ENCODE measurements around the gene CLCF1. TPM values are rescaled to one million over a fixed set of nuclear protein-coding genes. Genes with fewer than 3 reads are reported as not detected.

The CLCF1 gene
- total RNA-seq, 1 donor = 6.9 TPM

DNA sequence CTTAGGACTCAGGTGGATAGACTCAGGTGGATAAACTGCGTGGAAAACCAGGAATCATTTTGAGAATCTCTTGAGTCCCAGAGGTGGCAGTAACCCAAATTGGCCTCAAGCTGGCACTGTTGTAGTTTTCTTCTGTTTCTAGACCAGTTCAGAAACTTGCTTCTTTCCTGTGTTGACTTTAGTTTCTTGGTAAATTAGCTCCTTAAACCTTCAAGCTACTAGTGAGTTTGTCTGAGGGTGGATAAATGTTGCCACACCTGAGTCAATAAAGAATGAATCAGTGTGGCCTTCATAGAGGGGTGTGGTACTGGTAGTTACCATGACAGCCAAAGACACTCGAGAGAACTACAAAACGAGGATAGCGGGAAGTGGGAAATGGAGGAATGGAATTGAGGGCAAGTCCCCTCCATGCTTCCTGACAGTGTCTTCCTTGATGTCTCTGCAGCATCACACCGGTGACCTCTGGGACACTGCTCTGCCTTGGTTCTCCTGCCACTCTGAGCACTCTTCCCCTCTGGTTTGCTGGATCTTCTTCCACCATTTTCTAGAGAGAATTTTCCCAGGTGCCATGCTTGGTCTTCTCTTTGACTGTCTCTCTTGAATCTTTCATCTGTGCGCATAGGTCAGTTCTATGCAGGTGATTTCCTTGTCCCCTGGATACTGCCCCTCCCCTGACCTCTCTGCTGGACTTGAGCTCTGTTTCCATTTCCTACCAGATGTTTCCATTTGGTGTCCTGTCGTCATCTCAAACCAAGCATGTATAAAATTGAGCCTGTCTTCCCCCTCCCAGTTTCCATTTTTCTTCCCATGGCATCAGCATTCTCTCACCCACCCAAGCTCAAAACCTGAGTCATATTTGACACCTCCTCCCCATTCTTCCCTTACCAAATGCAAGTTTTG lies 27.2 kb downstream of the CLCF1 start:
- H3K27me3 ChIP-seq (ENCODE audit: insufficient read depth, low read length) = no peaks in the 10 kb centered on the region
- TF ChIP-seq, protein P1, sequence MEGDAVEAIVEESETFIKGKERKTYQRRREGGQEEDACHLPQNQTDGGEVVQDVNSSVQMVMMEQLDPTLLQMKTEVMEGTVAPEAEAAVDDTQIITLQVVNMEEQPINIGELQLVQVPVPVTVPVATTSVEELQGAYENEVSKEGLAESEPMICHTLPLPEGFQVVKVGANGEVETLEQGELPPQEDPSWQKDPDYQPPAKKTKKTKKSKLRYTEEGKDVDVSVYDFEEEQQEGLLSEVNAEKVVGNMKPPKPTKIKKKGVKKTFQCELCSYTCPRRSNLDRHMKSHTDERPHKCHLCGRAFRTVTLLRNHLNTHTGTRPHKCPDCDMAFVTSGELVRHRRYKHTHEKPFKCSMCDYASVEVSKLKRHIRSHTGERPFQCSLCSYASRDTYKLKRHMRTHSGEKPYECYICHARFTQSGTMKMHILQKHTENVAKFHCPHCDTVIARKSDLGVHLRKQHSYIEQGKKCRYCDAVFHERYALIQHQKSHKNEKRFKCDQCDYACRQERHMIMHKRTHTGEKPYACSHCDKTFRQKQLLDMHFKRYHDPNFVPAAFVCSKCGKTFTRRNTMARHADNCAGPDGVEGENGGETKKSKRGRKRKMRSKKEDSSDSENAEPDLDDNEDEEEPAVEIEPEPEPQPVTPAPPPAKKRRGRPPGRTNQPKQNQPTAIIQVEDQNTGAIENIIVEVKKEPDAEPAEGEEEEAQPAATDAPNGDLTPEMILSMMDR (IDR thresholded peaks at IDR 0.05; ENCODE audit: extremely low read depth, low read depth, low read length) = peak; percentile 90
- peaks cover 2% of the 10 kb centered on the region for H3K79me2 ChIP-seq (ENCODE audit: insufficient read depth, low read length)
- H3K4me1 ChIP-seq (ENCODE audit: insufficient read depth, low read length) = peaks cover 31% of the 10 kb centered on the region
- no peaks in the 10 kb centered on the region for H3K36me3 ChIP-seq (ENCODE audit: insufficient read depth, low read length)
- peak overlapping the region; percentile 53 for H3K27ac ChIP-seq (ENCODE audit: low read depth, low read length)
- H3K9me3 ChIP-seq (ENCODE audit: low read depth, low read length) = no peaks in the 10 kb centered on the region
- peaks cover 3% of the 10 kb centered on the region for H4K20me1 ChIP-seq (ENCODE audit: insufficient read depth, low read length)
- H2AFZ ChIP-seq (ENCODE audit: low read length) = no peak overlapping the region
- DNase-seq (ENCODE audit: insufficient read length, low spot score, missing footprints) = peak; percentile 63
- no peak overlapping the region for H3K4me3 ChIP-seq (ENCODE audit: insufficient read depth, low read length)
- no peak overlapping the region for H3K4me2 ChIP-seq (ENCODE audit: insufficient read depth, low read length)

DNA sequence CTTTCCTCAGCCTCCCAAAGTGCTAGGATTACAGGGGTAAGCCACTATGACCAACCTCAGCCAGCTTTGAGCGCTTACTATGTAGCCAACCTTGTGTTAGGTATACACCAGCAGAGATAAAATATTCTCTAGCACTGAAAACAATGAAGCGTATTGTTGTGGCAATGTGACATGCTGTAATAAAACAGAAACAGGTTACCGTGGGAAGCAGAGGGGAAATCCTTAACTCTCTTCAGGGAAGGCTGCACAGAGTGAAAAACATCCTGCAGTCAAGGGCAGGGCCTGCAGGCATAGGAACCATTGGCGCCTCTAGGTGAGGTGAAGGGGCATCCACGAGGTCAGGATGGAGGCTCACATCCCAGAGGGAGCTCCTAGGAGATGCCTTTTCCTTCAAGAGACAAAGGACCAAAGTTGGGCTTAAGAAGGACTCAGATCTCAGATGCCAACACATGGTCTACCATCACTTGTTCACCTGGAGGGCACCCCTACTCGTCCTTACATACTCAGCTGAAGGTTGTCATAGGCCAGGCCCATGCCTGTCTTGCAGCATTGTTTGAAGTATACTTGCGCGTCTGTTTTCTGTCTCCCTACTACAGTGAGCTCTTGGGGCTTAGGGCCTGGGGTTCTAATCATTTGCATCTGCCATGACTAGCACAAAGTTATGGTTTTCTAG lies 28.0 kb downstream of the CLCF1 start:
- Histone ChIP-seq H4K20me1 (ENCODE audit: insufficient read depth, low read length) (peaks cover 3% of the 10 kb centered on the region), H3K27ac (ENCODE audit: low read depth, low read length) (no peak overlapping the region), H3K79me2 (ENCODE audit: insufficient read depth, low read length) (no peaks in the 10 kb centered on the region), H3K27me3 (ENCODE audit: insufficient read depth, low read length) (no peaks in the 10 kb centered on the region), H3K9me3 (ENCODE audit: low read depth, low read length) (no peaks in the 10 kb centered on the region), H3K36me3 (ENCODE audit: insufficient read depth, low read length) (no peaks in the 10 kb centered on the region), H3K4me2 (ENCODE audit: insufficient read depth, low read length) (no peak overlapping the region), H3K4me1 (ENCODE audit: insufficient read depth, low read length) (peaks cover 28% of the 10 kb centered on the region), H3K4me3 (ENCODE audit: insufficient read depth, low read length) (no peak overlapping the region), H2AFZ (ENCODE audit: low read length) (no peak overlapping the region)
- DNase-seq (ENCODE audit: insufficient read length, low spot score, missing footprints) = no peak
- TF ChIP-seq, protein P1 (IDR thresholded peaks at IDR 0.05; ENCODE audit: extremely low read depth, low read depth, low read length) = no peak

DNA sequence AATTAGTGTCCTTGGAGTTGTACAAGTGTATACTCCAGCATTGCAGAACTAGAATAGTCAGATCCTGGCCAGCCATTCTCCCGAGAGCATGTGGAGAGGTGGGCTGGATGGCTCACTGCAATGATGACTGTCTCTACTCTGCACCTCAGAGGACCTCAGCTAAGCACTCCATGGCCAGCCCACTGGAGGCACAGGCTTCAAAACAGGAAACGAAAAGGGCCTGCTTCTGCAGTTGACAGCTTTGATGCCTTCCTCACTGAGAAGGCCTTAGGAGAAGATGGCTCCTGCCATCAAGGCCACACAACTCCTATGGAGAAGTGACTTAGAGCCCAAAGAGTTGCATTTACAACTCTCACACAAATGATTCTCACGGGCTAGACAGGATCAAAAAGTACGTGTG lies 29.1 kb downstream of the CLCF1 start:
- H3K79me2 ChIP-seq (ENCODE audit: insufficient read depth, low read length) = no peaks in the 10 kb centered on the region
- no peaks in the 10 kb centered on the region for H3K36me3 ChIP-seq (ENCODE audit: insufficient read depth, low read length)
- no peaks in the 10 kb centered on the region for H3K9me3 ChIP-seq (ENCODE audit: low read depth, low read length)
- H3K4me1 ChIP-seq (ENCODE audit: insufficient read depth, low read length) = peaks cover 23% of the 10 kb centered on the region
- TF ChIP-seq, protein P1 (IDR thresholded peaks at IDR 0.05; ENCODE audit: extremely low read depth, low read depth, low read length) = no peak
- DNase-seq (ENCODE audit: insufficient read length, low spot score, missing footprints) = no peak
- H3K4me3 ChIP-seq (ENCODE audit: insufficient read depth, low read length) = no peak overlapping the region
- H3K27ac ChIP-seq (ENCODE audit: low read depth, low read length) = no peak overlapping the region
- no peak overlapping the region for H3K4me2 ChIP-seq (ENCODE audit: insufficient read depth, low read length)
- peaks cover 3% of the 10 kb centered on the region for H4K20me1 ChIP-seq (ENCODE audit: insufficient read depth, low read length)
- H2AFZ ChIP-seq (ENCODE audit: low read length) = no peak overlapping the region
- H3K27me3 ChIP-seq (ENCODE audit: insufficient read depth, low read length) = no peaks in the 10 kb centered on the region

DNA sequence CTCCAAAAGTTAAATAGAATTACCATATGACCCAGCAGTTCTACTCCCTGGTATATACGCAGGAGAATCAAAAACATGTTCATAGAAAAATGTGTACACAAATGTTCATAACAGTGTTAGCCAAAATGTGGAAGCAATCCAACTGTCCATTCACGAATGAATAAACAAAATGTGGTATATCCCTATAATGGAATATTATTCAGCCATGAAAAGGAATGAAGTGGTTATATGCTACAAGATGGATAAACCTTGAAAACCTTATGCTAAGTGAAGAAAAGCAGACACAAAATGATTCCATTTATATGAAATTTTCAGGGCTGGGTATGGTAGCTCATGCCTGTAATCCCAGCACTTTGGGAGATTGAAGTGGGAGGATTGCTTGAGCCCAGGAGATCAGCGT lies 36.1 kb downstream of the CLCF1 start:
- no peaks in the 10 kb centered on the region for H3K27me3 ChIP-seq (ENCODE audit: insufficient read depth, low read length)
- no peak overlapping the region for H3K27ac ChIP-seq (ENCODE audit: low read depth, low read length)
- H4K20me1 ChIP-seq (ENCODE audit: insufficient read depth, low read length) = no peaks in the 10 kb centered on the region
- no peaks in the 10 kb centered on the region for H3K79me2 ChIP-seq (ENCODE audit: insufficient read depth, low read length)
- peaks cover 3% of the 10 kb centered on the region for H3K36me3 ChIP-seq (ENCODE audit: insufficient read depth, low read length)
- H3K4me1 ChIP-seq (ENCODE audit: insufficient read depth, low read length) = no peaks in the 10 kb centered on the region
- no peak overlapping the region for H2AFZ ChIP-seq (ENCODE audit: low read length)
- no peak overlapping the region for H3K4me2 ChIP-seq (ENCODE audit: insufficient read depth, low read length)
- no peaks in the 10 kb centered on the region for H3K9me3 ChIP-seq (ENCODE audit: low read depth, low read length)
- TF ChIP-seq, protein P1 (IDR thresholded peaks at IDR 0.05; ENCODE audit: extremely low read depth, low read depth, low read length) = no peak
- H3K4me3 ChIP-seq (ENCODE audit: insufficient read depth, low read length) = no peak overlapping the region
- DNase-seq (ENCODE audit: insufficient read length, low spot score, missing footprints) = no peak

All from osteoblast (primary cell).